CD4-positive, alpha-beta memory T cell (primary cell): ENCODE data around the gene ZNF76. TPM values are rescaled to one million over a fixed set of nuclear protein-coding genes. Genes with fewer than 3 reads are reported as not detected.
A peak's percentile ranks its signal among the peaks of the same experiment; 100 is the strongest.

Experiments used
- CTCF ChIA-PET: fragments of 350-600 bp; sonication (Branson Sonifier 250); formaldehyde crosslinking; loops from one replicate; lab custom pipeline; 2021; ENCODE audit warnings: inconsistent platforms; ENCODE audit not compliant: partially characterized antibody; lab: Charles Lee
- POLR2A ChIA-PET: fragments of 350-600 bp; sonication (Branson Sonifier 250); formaldehyde crosslinking; loops from one replicate; lab custom pipeline; 2021; ENCODE audit not compliant: partially characterized antibody; lab: Charles Lee
- DNase-seq, 5 donors: peaks; one replicate each; pipeline versions ENCODE4 v3.0.0 to v3.0.0-alpha.2; 2020 to 2022; ENCODE audit warnings: mixed read lengths in 1 of 5
- H3K27ac ChIP-seq: one replicate; pipeline ENCODE4 v1.7.0; 2013; ENCODE audit warnings: low read depth, low read length
- H3K27me3 ChIP-seq: 2 replicates; pipeline ENCODE4 v1.7.0; 2013; ENCODE audit warnings: mild to moderate bottlenecking, low read length, moderate library complexity; ENCODE audit not compliant: insufficient read depth
- H3K36me3 ChIP-seq: 2 replicates; pipeline ENCODE4 v1.7.0; 2013; ENCODE audit warnings: mild to moderate bottlenecking, low read length, moderate library complexity; ENCODE audit not compliant: insufficient read depth
- H3K4me1 ChIP-seq: 2 replicates; pipeline ENCODE4 v1.7.0; 2013; ENCODE audit warnings: mild to moderate bottlenecking, low read length, moderate library complexity; ENCODE audit not compliant: insufficient read depth
- H3K4me3 ChIP-seq, 2 donors: one replicate each; pipeline ENCODE4 v1.7.0; 2013; ENCODE audit warnings: low read length in 2 of 2, mild to moderate bottlenecking in 1 of 2
- H3K9me3 ChIP-seq, 2 donors: one replicate each; pipeline ENCODE4 v1.7.0; 2013; ENCODE audit warnings: low read length in 2 of 2, control low read depth in 1 of 2; ENCODE audit not compliant: control insufficient read depth in 1 of 2
- H3K27ac Mint-ChIP-seq, 7 donors: one replicate each; pipeline ENCODE4 v1.8.0; 2020 to 2021; ENCODE audit warnings: mixed read lengths in 7 of 7, mild to moderate bottlenecking in 6 of 7, inconsistent platforms in 3 of 7, moderate library complexity in 3 of 7
- H3K27me3 Mint-ChIP-seq, 2 donors: one replicate each; pipeline ENCODE4 v1.8.0; 2020 to 2021; ENCODE audit warnings: mixed read lengths in 2 of 2
- H3K36me3 Mint-ChIP-seq, 2 donors: one replicate each; pipeline ENCODE4 v1.8.0; 2020 to 2021; ENCODE audit warnings: mixed read lengths in 2 of 2, inconsistent platforms in 1 of 2, mild to moderate bottlenecking in 1 of 2
- H3K4me1 Mint-ChIP-seq, 4 donors: one replicate each; pipeline ENCODE4 v1.8.0; 2020 to 2021; ENCODE audit warnings: mixed read lengths in 4 of 4, mild to moderate bottlenecking in 1 of 4
- H3K4me3 Mint-ChIP-seq, 8 donors: one replicate each; pipeline ENCODE4 v1.8.0; 2020 to 2021; ENCODE audit warnings: mixed read lengths in 8 of 8, mild to moderate bottlenecking in 7 of 8, moderate library complexity in 6 of 8, inconsistent platforms in 3 of 8
- H3K9me3 Mint-ChIP-seq, 8 donors: one replicate each; pipeline ENCODE4 v1.8.0; 2020 to 2021; ENCODE audit warnings: mixed read lengths in 8 of 8, mild to moderate bottlenecking in 5 of 8, inconsistent platforms in 3 of 8, moderate library complexity in 1 of 8
- intact Hi-C: fragments of 100-400 bp; cut with micrococcal nuclease; formaldehyde crosslinking; loops from one replicate; pipeline ENCODE4 v1.15.1; 2023
- polyA plus RNA-seq, 2 donors: library from polyadenylated mRNA; unstranded; fragments of 300-500 nt; fragmentation: Illumina TruSeq; gene quantifications; one replicate each; pipeline ENCODE4 v1.2.3, GENCODE V29; 2021
- total RNA-seq, 2 experiments: library from RNA; stranded (reverse); gene quantifications; one replicate each; pipeline ENCODE4 v1.2.3, GENCODE V29; 2021

The ZNF76 gene
- total and polyA plus RNA-seq, 4 experiments from 2014 or later = 26.3 to 106 (median 64.5) TPM

DNA sequence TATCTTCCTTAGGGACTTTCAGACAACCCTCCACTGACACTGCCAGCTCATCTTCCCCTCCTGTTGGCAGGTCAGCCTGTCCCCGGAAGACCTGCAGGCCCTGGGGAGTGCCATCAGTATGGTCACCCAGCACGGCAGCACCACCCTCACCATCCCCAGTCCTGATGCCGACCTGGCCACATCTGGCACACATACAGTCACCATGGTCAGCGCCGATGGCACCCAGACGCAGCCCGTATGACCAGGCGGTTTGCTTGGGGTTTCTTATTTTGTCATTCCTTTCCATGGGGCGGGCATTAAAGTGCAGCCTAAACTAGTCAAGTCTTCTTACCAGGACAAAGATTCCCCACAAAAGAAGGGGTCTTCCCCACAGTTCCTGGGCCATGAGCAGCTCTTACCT lies 34.1 kb downstream of the ZNF76 start:
- Histone ChIP-seq H3K36me3 (peaks cover 40% of the 10 kb centered on the region), H3K27me3 (no peaks in the 10 kb centered on the region), H3K4me3 (no peak overlapping the region), H3K27ac (no peak overlapping the region), H3K4me1 (peaks cover 7% of the 10 kb centered on the region), H3K9me3 (no peaks in the 10 kb centered on the region)
- Mint-ChIP-seq H3K27ac (peak overlapping the region in 2 of 7 donors; percentile 51 to 76), H3K4me3 (no peak overlapping the region), H3K4me1 (peaks cover 4 to 15% (median 10%) of the 10 kb centered on the region in 4 donors), H3K36me3 (peaks cover 24 to 72% of the 10 kb centered on the region in 2 donors), H3K27me3 (no peaks in the 10 kb centered on the region), H3K9me3 (no peaks in the 10 kb centered on the region)
- CTCF ChIA-PET = interaction anchor here (0.6 to 13.8 kb wide), 21 partner anchors 8 to 445 kb away, joined by 3 to 429 read pairs (median 5); partner anchors contain the start of genes ARMC12, FANCE and RPL10A
- intact Hi-C loops = loop anchor here (1.0 kb wide), 1 partner anchor 259 kb away; no protein-coding TSS in a partner anchor
- POLR2A ChIA-PET = interaction anchor here (0.8 to 2.4 kb wide), 3 partner anchors 10 to 174 kb away, joined by 3 to 9 read pairs (median 4); partner anchors contain the start of gene RPL10A
- DNase-seq = no peak

GRCh38 chr6:35294308-35294945 lies 34.9 kb downstream of the ZNF76 start:
- DNase-seq = peak; percentile 49 to 61 (median 55)
- peaks cover 34% of the 10 kb centered on the region for H3K36me3 ChIP-seq
- no peak overlapping the region for H3K4me3 ChIP-seq
- H3K27me3 ChIP-seq = no peaks in the 10 kb centered on the region
- POLR2A ChIA-PET = interaction anchor here (1.1 to 7.3 kb wide), 3 partner anchors 10 to 174 kb away, joined by 3 to 59 read pairs (median 9); partner anchors contain the start of gene RPL10A
- Mint-ChIP-seq H3K27me3 (no peaks in the 10 kb centered on the region), H3K27ac (peak overlapping the region; percentile 57 to 85 (median 67)), H3K9me3 (no peaks in the 10 kb centered on the region), H3K36me3 (peaks cover 21 to 73% of the 10 kb centered on the region in 2 donors), H3K4me1 (peaks cover 7 to 23% (median 16%) of the 10 kb centered on the region in 4 donors), H3K4me3 (peak overlapping the region in 4 of 8 donors; percentile 13 to 76 (median 28))
- H3K4me1 ChIP-seq = peaks cover 14% of the 10 kb centered on the region
- no peak overlapping the region for H3K27ac ChIP-seq
- intact Hi-C loops = loop anchor here (1.0 kb wide), 1 partner anchor 258 kb away; no protein-coding TSS in a partner anchor
- CTCF ChIA-PET = interaction anchor here (0.6 to 13.8 kb wide), 21 partner anchors 9 to 445 kb away, joined by 3 to 429 read pairs (median 5); partner anchors contain the start of genes ARMC12, FANCE and RPL10A
- H3K9me3 ChIP-seq = no peaks in the 10 kb centered on the region

DNA sequence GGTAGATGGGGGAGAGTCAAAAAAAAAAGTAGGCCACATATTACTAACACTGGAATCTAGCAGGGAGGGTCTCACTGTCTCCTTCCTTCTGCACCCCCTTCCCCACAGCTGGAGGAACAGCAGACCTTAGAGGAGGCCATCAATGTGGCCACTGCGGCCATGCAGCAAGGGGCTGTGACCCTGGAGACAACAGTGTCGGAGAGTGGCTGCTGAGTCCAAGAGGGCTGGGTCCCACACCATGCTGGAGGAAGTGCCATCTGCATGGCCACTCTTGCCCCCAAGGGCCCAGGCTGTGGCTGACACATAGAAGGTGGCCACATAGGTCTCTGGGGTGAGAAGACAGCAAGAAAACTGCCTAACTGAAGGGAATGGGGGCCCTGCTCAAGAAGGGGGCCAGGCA lies 35.5 kb downstream of the ZNF76 start:
- Mint-ChIP-seq H3K4me1 (peaks cover 12 to 29% (median 21%) of the 10 kb centered on the region in 4 donors), H3K9me3 (no peaks in the 10 kb centered on the region), H3K36me3 (peaks cover 26 to 73% of the 10 kb centered on the region in 2 donors), H3K27ac (peak overlapping the region in 1 of 7 donors; percentile 32), H3K4me3 (no peak overlapping the region), H3K27me3 (no peaks in the 10 kb centered on the region)
- H3K36me3 ChIP-seq = peaks cover 28% of the 10 kb centered on the region
- no peak overlapping the region for H3K27ac ChIP-seq
- no peaks in the 10 kb centered on the region for H3K27me3 ChIP-seq
- H3K4me1 ChIP-seq = peaks cover 21% of the 10 kb centered on the region
- H3K9me3 ChIP-seq = no peaks in the 10 kb centered on the region
- ChIA-PET POLR2A (interaction anchor here (0.9 to 18.2 kb wide), 5 partner anchors 26 to 172 kb away, joined by 3 to 805 read pairs (median 39); partner anchors contain the start of genes FANCE, PPARD, RPL10A and ZNF76), CTCF (interaction anchor here (0.8 to 13.8 kb wide), 10 partner anchors 8 to 174 kb away, joined by 3 to 429 read pairs (median 26); partner anchors contain the start of genes FANCE, PPARD and RPL10A)
- DNase-seq = no peak
- no peak overlapping the region for H3K4me3 ChIP-seq
- intact Hi-C loops = no loop called here

DNA sequence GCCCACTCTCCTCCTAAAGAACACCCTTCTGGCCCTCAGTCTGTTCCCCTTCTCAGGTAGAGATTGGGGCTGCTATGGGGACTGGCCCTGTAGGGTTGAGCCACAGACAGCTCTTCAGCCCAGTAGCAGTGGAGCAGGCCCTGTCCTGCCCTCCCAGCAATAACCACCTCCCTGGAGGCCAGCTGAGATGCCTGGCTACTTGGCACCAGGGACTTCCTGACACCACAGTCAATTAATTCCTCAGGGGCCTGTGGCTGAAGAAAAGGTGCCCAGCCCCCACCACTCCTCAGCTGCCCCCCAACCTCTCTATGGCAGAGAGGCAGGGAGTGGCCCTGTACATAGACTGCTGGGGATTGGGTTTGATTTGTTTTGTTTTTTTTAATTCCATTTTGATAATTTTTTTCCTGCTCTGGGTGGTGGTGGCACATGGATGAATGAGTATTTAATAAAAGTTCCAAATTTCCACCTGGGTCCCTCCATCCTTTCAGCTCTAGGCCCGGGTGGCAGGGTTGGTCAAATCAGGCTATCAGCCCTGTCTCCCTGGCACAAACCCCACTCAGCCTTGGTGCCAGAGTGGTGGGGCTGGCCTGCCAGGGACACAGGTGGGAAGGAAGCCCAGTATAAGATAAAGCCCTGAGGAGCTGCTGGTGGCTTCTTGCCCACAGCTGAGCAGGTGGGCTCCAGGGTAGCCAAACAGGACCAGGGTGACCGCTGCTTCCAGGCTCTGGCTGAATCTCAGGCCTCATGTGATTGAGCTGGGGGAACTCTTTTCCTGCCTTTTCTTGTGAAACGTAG lies 36.2 kb downstream of the ZNF76 start:
- DNase-seq = no peak
- Histone ChIP-seq H3K27me3 (no peaks in the 10 kb centered on the region), H3K4me1 (peaks cover 27% of the 10 kb centered on the region), H3K9me3 (no peaks in the 10 kb centered on the region), H3K36me3 (peaks cover 21% of the 10 kb centered on the region), H3K27ac (no peak overlapping the region), H3K4me3 (no peak overlapping the region)
- POLR2A ChIA-PET = interaction anchor here (0.9 to 18.2 kb wide), 7 partner anchors 10 to 171 kb away, joined by 3 to 805 read pairs (median 29); partner anchors contain the start of genes FANCE, PPARD, RPL10A and ZNF76
- H3K4me1 Mint-ChIP-seq = peaks cover 13 to 36% (median 28%) of the 10 kb centered on the region in 4 donors
- no peaks in the 10 kb centered on the region for H3K9me3 Mint-ChIP-seq
- H3K27ac Mint-ChIP-seq = peak overlapping the region in 3 of 7 donors; percentile 32 to 78 (median 63)
- CTCF ChIA-PET = interaction anchor here (0.6 to 13.8 kb wide), 20 partner anchors 9 to 257 kb away, joined by 3 to 429 read pairs (median 10); partner anchors contain the start of genes FANCE, PPARD and RPL10A
- no peak overlapping the region for H3K4me3 Mint-ChIP-seq
- intact Hi-C loops = loop anchor here (2.0 kb wide), 1 partner anchor 441 kb away; the partner anchor contains the start of gene ARMC12
- peaks cover 29 to 73% of the 10 kb centered on the region in 2 donors for H3K36me3 Mint-ChIP-seq
- H3K27me3 Mint-ChIP-seq = no peaks in the 10 kb centered on the region

- peak overlapping the region in 1 of 2 donors; percentile 90 for H3K4me3 ChIP-seq
- peaks cover 19 to 49% (median 38%) of the 10 kb centered on the region in 4 donors for H3K4me1 Mint-ChIP-seq
- H3K4me3 Mint-ChIP-seq = peak overlapping the region; percentile 80 to 96 (median 94)
- intact Hi-C loops = loop anchor here (1.0 to 2.0 kb wide), 5 partner anchors 30 to 440 kb away; partner anchors contain the start of genes ARMC12, PPARD and RPL10A
- H3K27ac Mint-ChIP-seq = peak overlapping the region; percentile 79 to 99 (median 91)
- ChIA-PET CTCF (interaction anchor here (0.5 to 13.8 kb wide), 23 partner anchors 11 to 313 kb away, joined by 3 to 429 read pairs (median 6); partner anchors contain the start of genes FANCE, PPARD, RPL10A and ZNF76), POLR2A (interaction anchor here (0.8 to 18.2 kb wide), 7 partner anchors 12 to 298 kb away, joined by 3 to 805 read pairs (median 29); partner anchors contain the start of genes FANCE, PPARD and RPL10A)
- H3K36me3 ChIP-seq = peaks cover 21% of the 10 kb centered on the region
- peak overlapping the region; percentile 88 for H3K27ac ChIP-seq
- no peak for DNase-seq
- no peaks in the 10 kb centered on the region for H3K9me3 Mint-ChIP-seq
- peaks cover 24 to 65% of the 10 kb centered on the region in 2 donors for H3K36me3 Mint-ChIP-seq
- no peaks in the 10 kb centered on the region for H3K9me3 ChIP-seq
- peaks cover 41% of the 10 kb centered on the region for H3K4me1 ChIP-seq
- no peaks in the 10 kb centered on the region for H3K27me3 ChIP-seq
- H3K27me3 Mint-ChIP-seq = no peaks in the 10 kb centered on the region
These were observed 37.5 kb downstream of the ZNF76 start for GRCh38 chr6:35296931-35297600.
